ENCODE results near the gene SYNDIG1. TPM values are rescaled to one million over a fixed set of nuclear protein-coding genes. Genes with fewer than 3 reads are reported as not detected.

The SYNDIG1 gene
- total RNA-seq, 2 experiments from 2014 or later: not detected

GRCh38 chr20:24533449-24533848 lies 64.0 kb downstream of the SYNDIG1 start:
- Mint-ChIP-seq H3K27ac (no peak overlapping the region), H3K9me3 (no peaks in the 10 kb centered on the region), H3K4me3 (no peak overlapping the region), H3K27me3 (peaks cover 3% of the 10 kb centered on the region), H3K4me1 (peaks cover 3% of the 10 kb centered on the region), H3K36me3 (no peaks in the 10 kb centered on the region)
- no peak for DNase-seq

- Mint-ChIP-seq H3K27ac (no peak overlapping the region), H3K27me3 (peaks cover 3% of the 10 kb centered on the region), H3K4me1 (no peaks in the 10 kb centered on the region), H3K36me3 (no peaks in the 10 kb centered on the region), H3K4me3 (no peak overlapping the region), H3K9me3 (no peaks in the 10 kb centered on the region)
- DNase-seq: no peak
Observed at GRCh38 chr20:24534282-24534681, 64.9 kb downstream of the SYNDIG1 start.

GRCh38 chr20:24535941-24536730 lies 66.7 kb downstream of the SYNDIG1 start:
- Mint-ChIP-seq H3K27me3 (peaks cover 14% of the 10 kb centered on the region), H3K36me3 (no peaks in the 10 kb centered on the region), H3K9me3 (no peaks in the 10 kb centered on the region), H3K27ac (no peak overlapping the region), H3K4me1 (no peaks in the 10 kb centered on the region), H3K4me3 (no peak overlapping the region)
- no peak for DNase-seq

GRCh38 chr20:24537210-24537609 lies 67.8 kb downstream of the SYNDIG1 start:
- peaks cover 15% of the 10 kb centered on the region for H3K27me3 Mint-ChIP-seq
- no peaks in the 10 kb centered on the region for H3K4me1 Mint-ChIP-seq
- no peak overlapping the region for H3K27ac Mint-ChIP-seq
- DNase-seq: no peak
- no peaks in the 10 kb centered on the region for H3K36me3 Mint-ChIP-seq
- no peaks in the 10 kb centered on the region for H3K9me3 Mint-ChIP-seq
- H3K4me3 Mint-ChIP-seq: no peak overlapping the region

GRCh38 chr20:24542721-24543120 lies 73.3 kb downstream of the SYNDIG1 start:
- Mint-ChIP-seq H3K36me3 (no peaks in the 10 kb centered on the region), H3K9me3 (no peaks in the 10 kb centered on the region), H3K27me3 (peaks cover 19% of the 10 kb centered on the region), H3K4me1 (no peaks in the 10 kb centered on the region), H3K4me3 (no peak overlapping the region), H3K27ac (no peak overlapping the region)
- DNase-seq: no peak

- no peak for DNase-seq
- Mint-ChIP-seq H3K4me3 (no peak overlapping the region), H3K36me3 (no peaks in the 10 kb centered on the region), H3K27me3 (peaks cover 19% of the 10 kb centered on the region), H3K4me1 (no peaks in the 10 kb centered on the region), H3K27ac (no peak overlapping the region), H3K9me3 (no peaks in the 10 kb centered on the region)
Observed at GRCh38 chr20:24543168-24543567, 73.7 kb downstream of the SYNDIG1 start.

- Mint-ChIP-seq H3K27ac (no peak overlapping the region), H3K36me3 (no peaks in the 10 kb centered on the region), H3K9me3 (no peaks in the 10 kb centered on the region), H3K4me1 (no peaks in the 10 kb centered on the region), H3K27me3 (peaks cover 19% of the 10 kb centered on the region), H3K4me3 (no peak overlapping the region)
- no peak for DNase-seq
Observed at GRCh38 chr20:24543741-24544140, 74.3 kb downstream of the SYNDIG1 start.

GRCh38 chr20:24544371-24544770 lies 74.9 kb downstream of the SYNDIG1 start:
- Mint-ChIP-seq H3K27ac (no peak overlapping the region), H3K36me3 (no peaks in the 10 kb centered on the region), H3K4me3 (no peak overlapping the region), H3K9me3 (no peaks in the 10 kb centered on the region), H3K27me3 (peaks cover 19% of the 10 kb centered on the region), H3K4me1 (no peaks in the 10 kb centered on the region)
- DNase-seq: no peak

GRCh38 chr20:24545168-24545567 lies 75.7 kb downstream of the SYNDIG1 start:
- H3K27me3 Mint-ChIP-seq: peaks cover 13% of the 10 kb centered on the region
- H3K9me3 Mint-ChIP-seq: no peaks in the 10 kb centered on the region
- H3K27ac Mint-ChIP-seq: no peak overlapping the region
- no peak overlapping the region for H3K4me3 Mint-ChIP-seq
- DNase-seq: no peak
- H3K36me3 Mint-ChIP-seq: no peaks in the 10 kb centered on the region
- H3K4me1 Mint-ChIP-seq: no peaks in the 10 kb centered on the region

GRCh38 chr20:24546232-24546892 lies 76.9 kb downstream of the SYNDIG1 start:
- H3K4me1 Mint-ChIP-seq: no peaks in the 10 kb centered on the region
- peaks cover 8% of the 10 kb centered on the region for H3K27me3 Mint-ChIP-seq
- no peaks in the 10 kb centered on the region for H3K36me3 Mint-ChIP-seq
- no peaks in the 10 kb centered on the region for H3K9me3 Mint-ChIP-seq
- DNase-seq: no peak
- H3K4me3 Mint-ChIP-seq: no peak overlapping the region
- no peak overlapping the region for H3K27ac Mint-ChIP-seq

- no peaks in the 10 kb centered on the region for H3K36me3 Mint-ChIP-seq
- no peak for DNase-seq
- H3K27me3 Mint-ChIP-seq: peaks cover 6% of the 10 kb centered on the region
- no peak overlapping the region for H3K4me3 Mint-ChIP-seq
- H3K9me3 Mint-ChIP-seq: no peaks in the 10 kb centered on the region
- H3K4me1 Mint-ChIP-seq: no peaks in the 10 kb centered on the region
- no peak overlapping the region for H3K27ac Mint-ChIP-seq
Observed at GRCh38 chr20:24547967-24548366, 78.5 kb downstream of the SYNDIG1 start.

- Mint-ChIP-seq H3K4me1 (no peaks in the 10 kb centered on the region), H3K9me3 (peaks cover 14% of the 10 kb centered on the region), H3K27ac (no peak overlapping the region), H3K4me3 (no peak overlapping the region), H3K27me3 (no peaks in the 10 kb centered on the region), H3K36me3 (no peaks in the 10 kb centered on the region)
- DNase-seq: no peak
Observed at GRCh38 chr20:24559114-24559732, 89.8 kb downstream of the SYNDIG1 start.

- Mint-ChIP-seq H3K9me3 (peaks cover 17% of the 10 kb centered on the region), H3K36me3 (no peaks in the 10 kb centered on the region), H3K4me1 (no peaks in the 10 kb centered on the region), H3K4me3 (no peak overlapping the region), H3K27ac (no peak overlapping the region), H3K27me3 (peaks cover 5% of the 10 kb centered on the region)
- DNase-seq: no peak
Observed at GRCh38 chr20:24560571-24561491, 91.4 kb downstream of the SYNDIG1 start.

GRCh38 chr20:24565835-24566351 lies 96.5 kb downstream of the SYNDIG1 start:
- no peak overlapping the region for H3K27ac Mint-ChIP-seq
- no peak overlapping the region for H3K4me3 Mint-ChIP-seq
- no peak for DNase-seq
- H3K36me3 Mint-ChIP-seq: no peaks in the 10 kb centered on the region
- H3K27me3 Mint-ChIP-seq: peaks cover 8% of the 10 kb centered on the region
- peaks cover 12% of the 10 kb centered on the region for H3K9me3 Mint-ChIP-seq
- H3K4me1 Mint-ChIP-seq: no peaks in the 10 kb centered on the region

All from activated naive CD8-positive, alpha-beta T cell treated with anti-CD3 and anti-CD28 coated beads for 36 hours (primary cell).